ENCODE measurements around the gene PPP4C.

PPP4C gene

GRCh38 chr16:30131869-30132475, 56.2 kb downstream of the PPP4C start:
- H3K4me3 ChIP-seq (replicated peaks; ENCODE audit: low read depth, low read length) = no peak overlapping the region
- TF ChIP-seq CTCF (IDR thresholded peaks at IDR 0.05; ENCODE audit: low read depth, low read length, missing control alignments) = no peak
- DNase-seq (ENCODE audit: extremely low read depth, low read depth) = no peak

GRCh38 chr16:30132591-30132990, 56.8 kb downstream of the PPP4C start:
- H3K4me3 ChIP-seq (replicated peaks; ENCODE audit: low read depth, low read length) = no peak overlapping the region
- DNase-seq (ENCODE audit: extremely low read depth, low read depth) = no peak
- no peak for TF ChIP-seq CTCF (IDR thresholded peaks at IDR 0.05; ENCODE audit: low read depth, low read length, missing control alignments)
